ENCODE measurements around the gene ZFYVE16.
"Not testable (repeated sequence)": the region's sequence is repeated elsewhere in the genome, so short reads cannot be mapped to it uniquely, and the experiment has no call there.

Gene ZFYVE16

GRCh38 chr5:80487829-80488721 is 80.2 kb downstream of the ZFYVE16 start, which contains the start of gene FAM151B:
FAM151B (plus strand) TSS chr5:80488100; CDS start chr5:80488124, 24 bp downstream.
- DNase-seq (ENCODE audit: low read depth in 3 of 3): peak; percentile 52 to 61 (median 53)

GRCh38 chr5:80491296-80491695 is 83.4 kb downstream of the ZFYVE16 start:
- DNase-seq (ENCODE audit: low read depth in 3 of 3): no peak

- DNase-seq (ENCODE audit: low read depth in 3 of 3): no peak
Observed at GRCh38 chr5:80492741-80493140, 84.9 kb downstream of the ZFYVE16 start.

GRCh38 chr5:80493443-80493842 is 85.6 kb downstream of the ZFYVE16 start:
- DNase-seq (ENCODE audit: low read depth in 3 of 3): not testable (repeated sequence)

- DNase-seq (ENCODE audit: low read depth in 3 of 3): no peak
Observed at GRCh38 chr5:80495891-80496290, 88.0 kb downstream of the ZFYVE16 start.

- DNase-seq (ENCODE audit: low read depth in 3 of 3): no peak
Observed at GRCh38 chr5:80502800-80503199, 94.9 kb downstream of the ZFYVE16 start.

GRCh38 chr5:80503641-80504040 is 95.8 kb downstream of the ZFYVE16 start:
- no peak for DNase-seq (ENCODE audit: low read depth in 3 of 3)

- DNase-seq (ENCODE audit: low read depth in 3 of 3): no peak
Observed at GRCh38 chr5:80504833-80505232, 97.0 kb downstream of the ZFYVE16 start.

GRCh38 chr5:80507663-80508062 is 99.8 kb downstream of the ZFYVE16 start:
- no peak for DNase-seq (ENCODE audit: low read depth in 3 of 3)

GRCh38 chr5:80508844-80509243 is 101.0 kb downstream of the ZFYVE16 start:
- DNase-seq (ENCODE audit: low read depth in 3 of 3): no peak

- DNase-seq (ENCODE audit: low read depth in 3 of 3): no peak
Observed at GRCh38 chr5:80509362-80509761, 101.5 kb downstream of the ZFYVE16 start.

- no peak for DNase-seq (ENCODE audit: low read depth in 3 of 3)
Observed at GRCh38 chr5:80516826-80517225, 109.0 kb downstream of the ZFYVE16 start.
